IPS-18c (cell line): ENCODE measurements around the gene KSR2.
"Not testable (repeated sequence)": the region's sequence is repeated elsewhere in the genome, so short reads cannot be mapped to it uniquely, and the experiment has no call there.

Experiments
- H3K4me3 ChIP-seq: 2 replicates; pipeline ENCODE4 v1.7.0; 2013; ENCODE audit warnings: low read depth, mild to moderate bottlenecking, low read length, moderate library complexity; ENCODE audit not compliant: insufficient read depth
- H3K9me3 ChIP-seq: one replicate; pipeline ENCODE4 v1.6.1; 2013; ENCODE audit warnings: mild to moderate bottlenecking, low read length, moderate library complexity; ENCODE audit not compliant: control insufficient read depth, insufficient read depth

KSR2 gene

GRCh38 chr12:117968826-117969659 lies at the start of gene KSR2:
Gene KSR2 (minus strand): TSS chr12:117968990. CDS start chr12:117968255, 735 bp downstream.
- H3K4me3 ChIP-seq: peak within 1 kb of the TSS; percentile 80
- peaks cover 7% of the 10 kb centered on the region for H3K9me3 ChIP-seq

- Histone ChIP-seq H3K9me3 (no peaks in the 10 kb centered on the region), H3K4me3 (peak overlapping the region; percentile 22; the same call in 1 of the 2 replicates)
These were observed 49.1 kb upstream of the KSR2 start for GRCh38 chr12:118017926-118018325.

GRCh38 chr12:118016424-118017264 lies 47.9 kb upstream of the KSR2 start, which contains the start of gene RFC5:
Gene RFC5 (plus strand): TSS chr12:118016703. CDS start chr12:118016828, 125 bp downstream.
- H3K9me3 ChIP-seq: no peaks in the 10 kb centered on the region
- peak within 1 kb of the TSS; percentile 95 for H3K4me3 ChIP-seq

DNA sequence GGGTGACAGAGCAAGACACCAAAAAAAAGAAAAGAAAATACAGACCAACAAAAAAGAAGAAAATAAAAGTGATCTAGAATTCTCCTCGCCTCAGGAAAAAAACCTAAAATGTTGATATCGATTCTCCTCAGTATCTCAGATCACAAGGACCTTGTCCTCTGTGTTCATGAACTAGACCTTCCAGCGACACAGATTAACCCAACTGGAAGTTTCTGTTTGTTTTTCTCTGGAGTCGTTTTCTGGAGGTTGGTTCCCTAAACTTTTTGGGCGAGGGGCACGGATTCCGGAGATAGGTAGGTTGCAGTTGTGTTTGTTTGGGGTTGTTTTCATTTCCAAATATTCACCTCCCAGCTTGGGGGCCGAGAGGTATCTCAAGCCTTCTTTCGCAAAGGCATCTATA lies 47.2 kb upstream of the KSR2 start:
- Histone ChIP-seq H3K9me3 (no peaks in the 10 kb centered on the region), H3K4me3 (no peak overlapping the region)

- Histone ChIP-seq H3K9me3 (no peaks in the 10 kb centered on the region), H3K4me3 (no peak overlapping the region)
These were observed 46.5 kb upstream of the KSR2 start for GRCh38 chr12:118015306-118015705.

GRCh38 chr12:118013283-118013682 lies 44.5 kb upstream of the KSR2 start:
- no peak overlapping the region for H3K4me3 ChIP-seq
- no peaks in the 10 kb centered on the region for H3K9me3 ChIP-seq

DNA sequence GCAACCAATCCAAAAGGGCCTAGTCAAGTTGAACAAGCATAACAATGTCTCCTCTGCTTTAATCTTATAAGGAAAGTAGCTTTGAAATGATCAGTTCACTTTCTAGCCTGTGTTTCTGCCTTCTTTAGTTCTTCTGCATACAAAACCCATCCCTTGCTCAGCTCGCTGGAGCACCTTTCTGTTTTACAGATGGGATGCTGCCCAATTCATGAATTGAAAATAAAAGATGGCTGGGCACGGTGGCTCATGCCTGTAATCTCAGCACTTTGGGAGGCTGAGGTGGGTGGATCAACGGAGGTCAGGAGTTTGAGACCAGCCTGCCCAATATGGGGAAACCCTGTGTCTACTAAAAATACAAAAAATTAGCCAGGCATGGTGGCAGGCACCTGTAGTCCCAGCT lies 43.2 kb upstream of the KSR2 start:
- H3K4me3 ChIP-seq: no peak overlapping the region
- no peaks in the 10 kb centered on the region for H3K9me3 ChIP-seq

- Histone ChIP-seq H3K9me3 (no peaks in the 10 kb centered on the region), H3K4me3 (no peak overlapping the region)
These were observed 42.6 kb upstream of the KSR2 start for GRCh38 chr12:118011377-118011776.

GRCh38 chr12:118010903-118011302 lies 42.1 kb upstream of the KSR2 start:
- Histone ChIP-seq H3K9me3 (no peaks in the 10 kb centered on the region), H3K4me3 (no peak overlapping the region)

DNA sequence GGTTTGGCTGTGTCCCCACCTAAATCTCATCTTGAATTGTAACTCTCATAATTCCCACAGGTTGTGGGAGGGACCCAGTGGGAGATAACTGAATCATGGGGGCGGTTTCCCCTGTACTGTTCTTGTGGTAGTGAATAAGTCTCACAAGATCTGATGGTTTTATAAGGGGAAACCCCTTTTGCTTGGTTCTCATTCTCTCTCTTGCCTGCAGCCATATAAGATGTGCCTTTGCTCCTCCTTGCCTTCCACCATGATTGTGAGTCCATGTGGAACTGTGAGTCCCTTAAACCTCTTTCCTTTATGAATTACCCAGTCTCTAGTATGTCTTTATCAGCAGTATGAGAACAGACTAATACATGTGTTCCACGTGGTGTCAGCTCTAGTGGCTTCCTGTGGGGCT lies 31.0 kb upstream of the KSR2 start:
- H3K9me3 ChIP-seq, H3K4me3 ChIP-seq: not testable (repeated sequence)

- no peak overlapping the region for H3K4me3 ChIP-seq
- no peaks in the 10 kb centered on the region for H3K9me3 ChIP-seq
These were observed 29.9 kb upstream of the KSR2 start for GRCh38 chr12:117998719-117999118.

DNA sequence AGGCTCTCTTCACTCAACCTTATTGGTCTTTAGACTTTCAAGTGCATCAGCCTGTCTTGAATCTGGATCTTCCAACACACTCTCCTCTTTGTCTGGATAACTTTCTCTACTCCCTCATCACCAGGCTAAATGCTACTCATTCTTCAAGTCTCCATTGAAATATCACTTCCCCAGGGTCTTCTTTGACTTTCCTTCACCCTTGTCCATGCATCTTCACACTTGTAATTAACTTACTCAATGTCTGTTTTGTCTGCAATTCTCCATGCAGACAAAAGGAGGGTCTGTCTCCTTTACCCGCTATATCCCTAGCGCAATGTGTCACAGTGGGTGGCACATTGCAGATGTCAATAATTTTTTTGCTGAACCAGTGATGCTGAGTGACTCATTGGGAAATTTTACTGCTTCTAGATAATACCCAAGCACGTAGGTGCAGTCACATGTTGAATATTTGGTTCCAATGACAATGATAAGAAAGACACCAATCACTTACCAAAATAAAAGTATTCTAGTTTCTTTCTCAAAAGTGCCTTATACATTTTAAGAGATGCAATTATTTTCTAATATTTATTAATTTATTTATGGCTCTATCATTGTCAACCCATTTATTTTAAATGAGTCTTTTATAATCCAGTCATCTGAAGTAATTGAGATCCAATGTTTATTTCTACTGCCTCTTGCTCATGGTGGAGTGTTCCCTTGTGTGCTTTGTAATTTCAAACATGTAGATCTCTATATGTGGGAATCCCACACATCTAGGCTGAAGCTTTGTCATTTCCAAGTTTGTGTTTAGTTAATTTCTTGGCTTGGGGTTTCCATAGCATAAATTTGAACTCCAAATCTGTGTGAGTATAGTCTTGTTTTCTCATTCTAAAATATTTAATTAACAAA lies 26.0 kb upstream of the KSR2 start:
- H3K9me3 ChIP-seq: no peaks in the 10 kb centered on the region

GRCh38 chr12:117986705-117987469 lies 18.1 kb upstream of the KSR2 start:
- H3K4me3 ChIP-seq: no peak overlapping the region
- no peaks in the 10 kb centered on the region for H3K9me3 ChIP-seq

More for the DNA sequence above, 26.0 kb upstream of the KSR2 start:
- no peak overlapping the region for H3K4me3 ChIP-seq

- H3K9me3 ChIP-seq: no peaks in the 10 kb centered on the region
- no peak overlapping the region for H3K4me3 ChIP-seq
These were observed 16.4 kb upstream of the KSR2 start for GRCh38 chr12:117985182-117985581.

DNA sequence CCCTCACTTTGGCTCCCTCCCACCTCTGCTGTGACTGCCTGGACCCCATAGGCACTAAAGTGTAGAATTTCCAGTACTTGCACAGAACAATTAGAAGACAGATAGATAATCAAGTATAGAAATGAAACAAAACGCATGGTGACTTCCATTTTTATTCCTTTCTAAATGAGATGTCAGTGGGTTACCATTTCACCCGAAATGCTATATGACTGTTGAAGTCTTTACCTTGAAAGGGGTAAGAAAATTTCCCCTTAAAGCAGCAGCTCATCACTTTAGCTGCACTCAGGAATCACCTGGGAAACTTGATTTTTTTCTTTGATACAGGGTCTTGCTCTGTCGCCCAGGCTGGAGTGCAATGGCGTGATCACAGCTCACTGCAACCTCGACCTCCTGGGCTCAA lies 12.5 kb upstream of the KSR2 start:
- no peaks in the 10 kb centered on the region for H3K9me3 ChIP-seq
- no peak overlapping the region for H3K4me3 ChIP-seq

DNA sequence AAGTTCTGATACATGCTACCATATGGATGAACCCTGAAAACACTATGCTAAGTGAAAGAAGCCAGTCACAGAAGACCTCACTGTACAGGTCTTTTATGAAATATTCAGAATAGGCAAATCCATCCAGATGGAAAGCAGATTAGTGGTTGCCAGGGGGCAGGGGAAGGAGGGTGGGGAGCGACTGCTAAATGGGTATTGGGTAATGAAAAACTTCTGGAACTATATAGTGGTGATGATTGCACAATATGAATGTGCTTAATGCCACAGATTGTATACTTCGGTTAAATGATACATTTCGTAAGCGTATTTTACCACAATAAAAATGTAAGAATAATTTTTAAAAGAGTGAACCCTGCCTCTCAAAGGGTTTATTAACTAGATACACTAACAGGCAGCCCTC lies 11.8 kb upstream of the KSR2 start:
- H3K4me3 ChIP-seq: no peak overlapping the region
- H3K9me3 ChIP-seq: no peaks in the 10 kb centered on the region
